Epithelial cell of prostate (primary cell): ENCODE data around the gene PSME1.
A peak's percentile ranks its signal among the peaks of the same experiment; 100 is the strongest.

Experiments
- DNase-seq: peaks from one replicate; pipeline ENCODE4 v3.0.0-alpha.2; 2011; ENCODE audit warnings: low read depth, low spot score
- H3K27ac ChIP-seq: fragments of 450-650 bp; 2 replicates; pipeline ENCODE4 v1.5.1; 2017; ENCODE audit warnings: mild to moderate bottlenecking

The PSME1 gene

DNA sequence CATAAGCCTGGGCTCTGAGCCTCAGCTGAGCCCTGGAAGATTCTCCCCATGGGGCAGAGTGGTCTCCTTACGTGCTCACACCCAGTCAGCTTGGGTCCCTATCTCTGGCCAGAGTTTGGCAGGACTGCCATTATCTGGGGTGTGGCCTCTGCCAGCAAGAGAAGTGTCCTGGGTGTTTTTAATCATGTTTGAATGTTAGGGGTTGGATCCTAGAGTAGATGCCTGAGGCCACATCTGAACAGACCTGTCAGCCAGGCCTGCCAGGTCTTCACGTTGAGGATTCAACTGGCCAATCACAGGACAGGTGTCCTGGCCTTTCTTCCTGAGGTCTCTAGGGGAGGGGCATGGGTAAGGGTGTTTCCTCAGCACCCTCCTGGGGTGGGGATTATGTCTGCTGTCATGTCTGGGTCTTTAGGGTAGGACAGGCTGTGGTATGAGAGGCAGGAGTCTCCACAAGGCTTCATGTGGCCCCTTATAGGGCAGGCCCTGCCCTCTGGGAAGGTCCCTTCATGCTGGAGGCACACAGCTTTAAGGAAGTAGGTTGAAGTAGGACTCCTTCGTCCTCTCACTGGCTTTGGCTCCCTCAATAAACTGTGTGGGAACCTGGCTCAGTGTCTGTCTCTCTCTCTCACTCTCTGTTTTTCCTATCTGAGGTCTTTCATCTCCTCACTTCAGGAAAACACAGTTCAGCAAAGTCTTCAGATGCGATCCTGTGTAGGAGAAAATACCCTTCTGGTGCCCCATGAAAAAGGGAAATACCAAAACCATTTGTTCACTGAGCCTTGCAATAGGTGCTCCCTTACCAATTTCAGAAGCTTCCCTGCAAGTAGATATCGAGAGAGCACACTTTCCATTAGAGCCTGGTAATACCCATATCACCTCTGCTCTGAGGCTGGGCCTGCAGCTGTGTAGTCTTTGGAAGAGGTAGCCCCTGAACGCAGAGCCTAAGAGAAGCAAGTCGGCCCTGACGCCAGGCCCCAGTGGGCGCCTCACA, 12.3 kb upstream of the PSME1 start:
- no peak for DNase-seq
- H3K27ac ChIP-seq: no peak overlapping the region

DNA sequence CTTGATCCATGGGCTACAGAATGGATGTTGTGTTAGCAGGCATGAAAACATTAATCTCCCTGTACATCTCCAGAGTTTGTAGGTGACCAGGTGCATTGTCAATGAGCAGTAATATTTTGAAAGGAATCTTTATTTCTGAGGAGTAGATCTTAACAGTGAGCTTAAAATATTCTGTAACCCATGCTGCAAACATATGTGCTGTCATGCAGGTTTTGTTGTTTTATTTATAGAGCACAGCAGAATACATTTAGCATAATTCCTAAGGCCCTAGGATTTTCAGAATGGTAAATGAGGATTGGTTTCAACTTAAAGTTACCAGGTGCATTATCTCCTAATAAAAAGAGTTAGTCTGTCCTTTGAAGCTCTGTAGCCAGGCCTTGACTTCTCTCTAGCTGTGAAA, 9.1 kb upstream of the PSME1 start:
- no peak overlapping the region for H3K27ac ChIP-seq
- no peak for DNase-seq

GRCh38 chr14:24127673-24128072, 8.3 kb upstream of the PSME1 start:
- DNase-seq: no peak
- H3K27ac ChIP-seq: no peak overlapping the region

DNA sequence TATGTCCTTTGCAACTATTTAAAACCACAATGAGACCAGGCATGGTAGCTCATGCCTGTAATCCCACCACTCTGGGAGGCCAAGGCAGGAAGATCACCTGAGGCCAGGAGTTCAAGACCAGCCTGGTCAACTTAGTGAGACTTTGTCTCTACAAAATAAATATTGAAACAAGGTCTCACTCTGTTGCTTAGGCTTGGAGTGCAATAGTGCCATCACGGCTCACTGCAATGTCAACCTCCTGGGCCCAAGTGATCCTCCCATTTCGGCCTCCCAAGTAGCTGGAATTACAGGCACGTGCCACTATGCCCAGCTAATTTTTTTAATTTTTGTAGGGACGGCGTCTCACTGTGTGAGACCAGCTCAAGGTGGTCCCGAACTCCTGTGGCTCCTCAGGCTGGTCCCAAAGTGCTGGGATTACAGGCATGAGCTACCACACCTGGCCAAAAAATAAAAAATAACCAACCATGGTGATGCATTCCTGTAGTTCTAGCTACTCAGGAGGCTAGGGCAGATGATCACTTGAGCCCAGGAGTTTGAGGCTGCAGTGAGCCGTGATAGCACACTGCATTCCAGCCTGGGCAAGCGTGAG, 6.5 kb upstream of the PSME1 start:
- DNase-seq: no peak
- H3K27ac ChIP-seq: no peak overlapping the region

DNA sequence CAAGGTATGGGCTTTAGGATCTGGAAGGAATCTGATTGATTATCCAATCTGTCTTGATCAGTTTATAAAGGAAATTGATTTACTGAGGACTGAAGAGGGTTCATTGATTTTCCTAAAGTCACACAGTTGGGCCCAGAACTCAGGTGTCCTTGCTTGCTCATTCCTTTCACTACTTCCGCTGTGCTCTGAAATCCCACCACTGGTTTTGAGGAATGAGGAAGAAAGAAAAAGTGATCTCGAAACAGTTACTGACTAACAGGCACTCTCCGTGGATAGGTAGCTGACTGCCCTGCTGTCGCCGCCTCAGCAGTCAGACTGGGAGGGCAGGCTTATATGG, 5.6 kb upstream of the PSME1 start, which contains the start of gene FITM1:
FITM1 (plus strand) TSS at position 280 of the 337 bp plus-strand sequence. CDS start 905 bp downstream, outside the sequence.
- no peak for DNase-seq
- H3K27ac ChIP-seq: no peak within 1 kb of the TSS

GRCh38 chr14:24130717-24131548, 5.1 kb upstream of the PSME1 start:
- H3K27ac ChIP-seq: no peak overlapping the region
- DNase-seq: no peak

- H3K27ac ChIP-seq: no peak overlapping the region
- no peak for DNase-seq
Observed at GRCh38 chr14:24131549-24131966, 4.4 kb upstream of the PSME1 start.

- DNase-seq: peak; percentile 24
- no peak overlapping the region for H3K27ac ChIP-seq
Observed at GRCh38 chr14:24132061-24132685, 3.8 kb upstream of the PSME1 start.

DNA sequence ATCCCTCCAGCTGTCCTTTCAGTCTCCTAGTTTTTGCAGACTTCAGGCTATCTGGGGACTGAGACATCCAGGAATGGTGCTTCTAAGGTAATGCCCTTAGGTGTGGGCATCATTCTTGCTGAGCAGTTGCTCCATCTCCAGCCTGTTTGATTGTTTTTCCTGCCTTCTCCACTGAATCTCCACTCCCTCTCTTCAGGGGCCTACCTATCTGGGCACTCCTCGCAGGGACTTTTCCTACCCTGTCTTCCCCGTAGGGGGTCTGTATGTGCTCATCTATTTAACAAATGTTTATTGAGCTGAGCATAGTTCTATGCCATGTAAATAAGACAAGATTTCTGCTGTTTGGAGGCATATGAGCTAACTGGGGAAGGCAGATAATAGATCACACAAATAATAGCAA, 3.0 kb upstream of the PSME1 start:
- no peak overlapping the region for H3K27ac ChIP-seq

GRCh38 chr14:24133735-24134134, 2.3 kb upstream of the PSME1 start:
- no peak for DNase-seq
- H3K27ac ChIP-seq: no peak overlapping the region

More for the DNA sequence above, 3.0 kb upstream of the PSME1 start:
- DNase-seq: no peak

DNA sequence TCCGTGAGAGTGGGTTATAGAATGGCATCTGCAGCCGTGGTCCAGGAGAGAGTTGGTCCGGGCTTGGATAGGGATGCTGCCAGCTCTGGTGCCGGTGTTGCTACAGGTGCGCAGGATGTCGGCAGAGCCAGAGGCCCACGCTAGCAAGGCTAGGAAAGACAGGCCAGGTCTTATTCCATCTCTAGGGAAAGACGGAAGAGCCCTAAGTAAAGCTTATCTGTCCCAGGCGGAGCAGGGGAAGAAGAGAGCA, 485 bp upstream of the PSME1 start:
- H3K27ac ChIP-seq: peak overlapping the region; percentile 36
- DNase-seq: no peak

GRCh38 chr14:24136684-24137528, 912 bp downstream of the PSME1 start:
- peak overlapping the region; percentile 36 for H3K27ac ChIP-seq
- no peak for DNase-seq

DNA sequence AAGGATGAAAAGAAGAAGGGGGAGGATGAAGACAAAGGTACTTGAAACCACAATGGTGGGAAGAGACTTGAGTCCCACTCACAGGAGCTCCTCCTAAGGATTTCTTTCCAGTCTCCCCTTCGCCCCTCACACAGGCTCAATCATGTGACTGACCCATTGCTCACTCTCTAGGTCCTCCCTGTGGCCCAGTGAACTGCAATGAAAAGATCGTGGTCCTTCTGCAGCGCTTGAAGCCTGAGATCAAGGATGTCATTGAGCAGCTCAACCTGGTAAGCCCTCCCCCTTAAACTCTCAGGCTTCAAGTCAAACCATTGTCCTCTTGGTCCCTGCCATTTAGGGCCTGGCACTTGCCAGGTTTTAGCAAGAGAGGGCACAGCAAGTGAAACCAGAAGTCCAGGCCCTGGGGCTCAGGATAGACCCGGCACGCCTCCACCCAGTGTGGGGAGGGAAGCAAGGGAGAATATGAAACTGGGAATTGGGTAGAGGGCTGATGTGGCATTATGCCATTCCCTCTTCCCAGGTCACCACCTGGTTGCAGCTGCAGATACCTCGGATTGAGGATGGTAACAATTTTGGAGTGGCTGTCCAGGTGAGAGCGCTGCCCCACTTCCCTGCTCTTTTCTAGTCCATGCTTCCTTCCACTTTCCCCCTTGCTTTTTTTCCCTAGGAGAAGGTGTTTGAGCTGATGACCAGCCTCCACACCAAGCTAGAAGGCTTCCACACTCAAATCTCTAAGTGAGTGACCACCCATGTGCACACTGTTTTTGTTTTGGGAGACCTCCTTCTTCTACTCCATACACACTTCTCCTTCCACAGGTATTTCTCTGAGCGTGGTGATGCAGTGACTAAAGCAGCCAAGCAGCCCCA, 1.8 kb downstream of the PSME1 start:
- DNase-seq: no peak
- no peak overlapping the region for H3K27ac ChIP-seq

- DNase-seq: no peak
- H3K27ac ChIP-seq: no peak overlapping the region
Observed at GRCh38 chr14:24138396-24139271, 2.6 kb downstream of the PSME1 start.

GRCh38 chr14:24139272-24139934, 3.4 kb downstream of the PSME1 start:
- H3K27ac ChIP-seq: no peak overlapping the region
- no peak for DNase-seq

- peak; percentile 96 for DNase-seq
- H3K27ac ChIP-seq: peak within 1 kb of the TSS; percentile 75
Observed at GRCh38 chr14:24141097-24141880, 5.3 kb downstream of the PSME1 start, which contains the start of gene EMC9. Gene EMC9, minus strand, starts transcription at chr14:24141591. Its CDS starts 287 bp downstream, at chr14:24141304.
